ENCODE results near the gene HMCN2. TPM values are rescaled to one million over a fixed set of nuclear protein-coding genes. Genes with fewer than 3 reads are reported as not detected.
"Not testable (repeated sequence)": the region's sequence is repeated elsewhere in the genome, so short reads cannot be mapped to it uniquely, and the experiment has no call there.

HMCN2 gene
- total and polyA plus RNA-seq, 2 donors from 2014 or later: 0.99 to 8.6 TPM

DNA sequence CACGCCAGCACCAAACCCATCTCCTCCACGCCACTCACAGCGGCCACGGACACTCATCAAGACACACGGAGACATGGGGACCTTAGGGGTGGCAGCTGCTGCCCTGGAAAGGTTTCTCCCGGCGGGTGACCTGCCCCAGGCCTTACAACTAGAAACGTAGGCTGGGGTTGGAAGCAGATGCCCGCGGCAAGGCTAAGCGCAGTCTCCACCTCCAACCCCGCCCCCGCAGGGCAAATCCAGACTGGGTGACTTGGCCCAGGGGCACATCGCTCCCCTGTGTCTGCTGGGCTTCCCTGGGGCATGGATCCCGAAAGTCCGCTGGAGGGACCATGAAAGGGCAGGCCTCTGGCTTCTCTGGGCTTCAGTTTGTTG, 167.2 kb downstream of the HMCN2 start:
- FAIRE-seq (no peak), DNase-seq (no peak)
- TF ChIP-seq, protein P1, sequence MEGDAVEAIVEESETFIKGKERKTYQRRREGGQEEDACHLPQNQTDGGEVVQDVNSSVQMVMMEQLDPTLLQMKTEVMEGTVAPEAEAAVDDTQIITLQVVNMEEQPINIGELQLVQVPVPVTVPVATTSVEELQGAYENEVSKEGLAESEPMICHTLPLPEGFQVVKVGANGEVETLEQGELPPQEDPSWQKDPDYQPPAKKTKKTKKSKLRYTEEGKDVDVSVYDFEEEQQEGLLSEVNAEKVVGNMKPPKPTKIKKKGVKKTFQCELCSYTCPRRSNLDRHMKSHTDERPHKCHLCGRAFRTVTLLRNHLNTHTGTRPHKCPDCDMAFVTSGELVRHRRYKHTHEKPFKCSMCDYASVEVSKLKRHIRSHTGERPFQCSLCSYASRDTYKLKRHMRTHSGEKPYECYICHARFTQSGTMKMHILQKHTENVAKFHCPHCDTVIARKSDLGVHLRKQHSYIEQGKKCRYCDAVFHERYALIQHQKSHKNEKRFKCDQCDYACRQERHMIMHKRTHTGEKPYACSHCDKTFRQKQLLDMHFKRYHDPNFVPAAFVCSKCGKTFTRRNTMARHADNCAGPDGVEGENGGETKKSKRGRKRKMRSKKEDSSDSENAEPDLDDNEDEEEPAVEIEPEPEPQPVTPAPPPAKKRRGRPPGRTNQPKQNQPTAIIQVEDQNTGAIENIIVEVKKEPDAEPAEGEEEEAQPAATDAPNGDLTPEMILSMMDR (IDR thresholded peaks at IDR 0.05; ENCODE audit: borderline replicate concordance, extremely low read depth, insufficient read depth): no peak
- Histone ChIP-seq H3K9ac (ENCODE audit: low read length in 3 of 3) (no peak overlapping the region), H3K27ac (ENCODE audit: low read depth in 2 of 2, low read length in 2 of 2) (no peak overlapping the region), H3K27me3 (ENCODE audit: control insufficient read depth, insufficient read depth, low read length) (no peaks in the 10 kb centered on the region), H3K4me3 (ENCODE audit: low read length in 3 of 3) (peak overlapping the region in 1 of 3 donors; percentile 39), H3K9me3 (ENCODE audit: control insufficient read depth in 2 of 3, insufficient read depth in 1 of 3, low read length in 3 of 3) (no peaks in the 10 kb centered on the region), H3K36me3 (ENCODE audit: control insufficient read depth in 2 of 3, insufficient read depth in 3 of 3, low read length in 3 of 3) (no peaks in the 10 kb centered on the region), H3K4me1 (ENCODE audit: control insufficient read depth in 2 of 3, insufficient read depth in 2 of 3, low read depth in 1 of 3, low read length in 3 of 3) (peaks cover 0 to 10% (median 0%) of the 10 kb centered on the region in 3 donors)
- intact Hi-C loops (cut with DNase I): no loop called here

DNA sequence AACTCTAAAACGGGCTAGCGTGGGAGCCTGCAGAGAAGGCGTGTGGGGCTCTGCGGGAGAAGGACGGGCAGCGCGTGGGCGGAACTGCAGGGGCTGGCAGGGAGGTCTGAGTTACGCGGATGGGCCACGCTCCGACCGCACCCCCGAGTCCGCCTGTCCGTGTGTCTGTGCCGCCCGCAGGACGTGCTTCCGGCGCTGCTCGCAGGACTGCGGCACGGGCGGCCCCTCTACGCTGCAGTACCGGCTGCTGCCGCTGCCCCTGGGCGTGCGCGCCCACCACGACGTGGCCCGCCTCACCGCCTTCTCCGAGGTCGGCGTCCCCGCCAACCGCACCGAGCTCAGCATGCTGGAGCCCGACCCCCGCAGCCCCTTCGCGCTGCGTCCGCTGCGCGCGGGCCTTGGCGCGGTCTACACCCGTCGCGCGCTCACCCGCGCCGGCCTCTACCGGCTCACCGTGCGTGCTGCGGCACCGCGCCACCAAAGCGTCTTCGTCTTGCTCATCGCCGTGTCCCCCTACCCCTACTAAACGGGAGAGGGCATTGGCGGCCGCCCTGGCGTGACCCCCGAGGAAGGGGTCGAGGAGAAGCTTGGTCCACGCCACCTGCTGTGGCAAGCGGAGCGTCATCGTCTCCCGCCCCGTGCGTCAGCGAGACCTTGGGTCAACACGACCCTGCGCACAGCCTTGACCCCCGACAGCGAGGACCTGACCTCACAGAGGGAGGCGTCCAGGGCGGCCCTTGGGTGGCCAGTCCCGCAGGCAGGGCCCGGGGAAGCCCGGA, 167.8 kb downstream of the HMCN2 start:
- no peak for FAIRE-seq

DNA sequence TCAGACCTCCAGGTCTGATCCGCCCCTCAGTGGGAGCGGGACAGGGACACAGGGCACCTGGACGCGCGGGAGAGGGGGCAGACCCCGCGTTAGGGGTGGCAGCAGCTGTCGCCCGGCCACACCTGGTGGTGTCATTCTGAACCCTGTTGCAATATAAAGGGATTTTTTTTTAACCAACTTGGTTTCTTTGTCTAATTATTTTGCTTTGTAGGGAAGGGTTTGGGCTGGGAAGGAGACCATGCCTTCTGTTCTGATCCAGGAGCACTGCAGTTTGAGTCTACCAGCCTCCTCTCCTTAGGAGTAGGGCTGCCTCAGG, 168.3 kb downstream of the HMCN2 start:
- Histone ChIP-seq H3K36me3 (ENCODE audit: control insufficient read depth in 2 of 3, insufficient read depth in 3 of 3, low read length in 3 of 3) (no peaks in the 10 kb centered on the region), H3K4me1 (ENCODE audit: control insufficient read depth in 2 of 3, insufficient read depth in 2 of 3, low read depth in 1 of 3, low read length in 3 of 3) (peaks cover 0 to 10% (median 0%) of the 10 kb centered on the region in 3 donors), H3K27ac (ENCODE audit: low read depth in 2 of 2, low read length in 2 of 2) (no peak overlapping the region), H3K9me3 (ENCODE audit: control insufficient read depth in 2 of 3, insufficient read depth in 1 of 3, low read length in 3 of 3) (no peaks in the 10 kb centered on the region), H3K9ac (ENCODE audit: low read length in 3 of 3) (no peak overlapping the region), H3K27me3 (ENCODE audit: control insufficient read depth, insufficient read depth, low read length) (no peaks in the 10 kb centered on the region), H3K4me3 (ENCODE audit: low read length in 3 of 3) (peak overlapping the region in 1 of 3 donors; percentile 39)
- intact Hi-C loops (cut with DNase I): no loop called here
- FAIRE-seq (no peak), DNase-seq (no peak)
- TF ChIP-seq, protein P1 (IDR thresholded peaks at IDR 0.05; ENCODE audit: borderline replicate concordance, extremely low read depth, insufficient read depth): no peak

More for the DNA sequence above, 167.8 kb downstream of the HMCN2 start:
- peak overlapping the region in 1 of 3 donors; percentile 39 for H3K4me3 ChIP-seq (ENCODE audit: low read length in 3 of 3)
- H3K36me3 ChIP-seq (ENCODE audit: control insufficient read depth in 2 of 3, insufficient read depth in 3 of 3, low read length in 3 of 3): no peaks in the 10 kb centered on the region
- DNase-seq: peak in 4 of 5 donors; percentile 72 to 81 (median 74)
- no peak overlapping the region for H3K27ac ChIP-seq (ENCODE audit: low read depth in 2 of 2, low read length in 2 of 2)
- peaks cover 0 to 10% (median 0%) of the 10 kb centered on the region in 3 donors for H3K4me1 ChIP-seq (ENCODE audit: control insufficient read depth in 2 of 3, insufficient read depth in 2 of 3, low read depth in 1 of 3, low read length in 3 of 3)
- no peaks in the 10 kb centered on the region for H3K9me3 ChIP-seq (ENCODE audit: control insufficient read depth in 2 of 3, insufficient read depth in 1 of 3, low read length in 3 of 3)
- TF ChIP-seq, protein P1 (IDR thresholded peaks at IDR 0.05; ENCODE audit: borderline replicate concordance, extremely low read depth, insufficient read depth): peak; percentile 64
- no peak overlapping the region for H3K9ac ChIP-seq (ENCODE audit: low read length in 3 of 3)
- intact Hi-C loops (cut with DNase I): no loop called here
- H3K27me3 ChIP-seq (ENCODE audit: control insufficient read depth, insufficient read depth, low read length): no peaks in the 10 kb centered on the region

DNA sequence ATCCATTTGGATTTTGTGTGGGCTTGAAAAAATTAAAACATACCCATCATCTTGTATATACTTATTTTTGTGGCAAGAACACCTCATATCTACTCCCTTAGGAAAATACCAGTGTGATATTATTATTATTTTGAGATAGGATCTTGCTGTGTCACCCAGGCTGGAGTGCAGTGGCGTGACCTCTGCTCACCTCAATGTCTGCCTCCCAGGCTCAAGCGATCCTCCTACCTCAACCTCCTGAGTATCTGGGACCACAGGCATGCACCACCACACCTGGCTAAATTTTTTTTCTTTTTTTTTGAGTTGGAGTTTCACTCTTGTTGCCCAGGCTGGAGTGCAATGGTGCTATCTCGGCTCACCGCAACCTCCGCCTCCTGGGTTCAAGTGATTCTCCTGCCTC, 169.1 kb downstream of the HMCN2 start:
- H3K9me3 ChIP-seq (ENCODE audit: control insufficient read depth in 2 of 3, insufficient read depth in 1 of 3, low read length in 3 of 3); DNase-seq; H3K4me3 ChIP-seq (ENCODE audit: low read length in 3 of 3); H3K27ac ChIP-seq (ENCODE audit: low read depth in 2 of 2, low read length in 2 of 2); H3K9ac ChIP-seq (ENCODE audit: low read length in 3 of 3); intact Hi-C loops (cut with DNase I); FAIRE-seq; H3K27me3 ChIP-seq (ENCODE audit: control insufficient read depth, insufficient read depth, low read length); H3K36me3 ChIP-seq (ENCODE audit: control insufficient read depth in 2 of 3, insufficient read depth in 3 of 3, low read length in 3 of 3): not testable (repeated sequence)
- H3K4me1 ChIP-seq (ENCODE audit: control insufficient read depth in 2 of 3, insufficient read depth in 2 of 3, low read depth in 1 of 3, low read length in 3 of 3): peaks cover 0 to 10% (median 0%) of the 10 kb centered on the region in 3 donors
